GM18520 (cell line): ENCODE data around the gene TBP.
"Not testable (repeated sequence)": the region's sequence is repeated elsewhere in the genome, so short reads cannot be mapped to it uniquely, and the experiment has no call there.

Experiments
- ATAC-seq: cut with Tn5 transposase; IDR thresholded peaks from one replicate; pipeline ENCODE4 v1.9.1; 2021; ENCODE audit not compliant: unreplicated experiment

TBP gene

DNA sequence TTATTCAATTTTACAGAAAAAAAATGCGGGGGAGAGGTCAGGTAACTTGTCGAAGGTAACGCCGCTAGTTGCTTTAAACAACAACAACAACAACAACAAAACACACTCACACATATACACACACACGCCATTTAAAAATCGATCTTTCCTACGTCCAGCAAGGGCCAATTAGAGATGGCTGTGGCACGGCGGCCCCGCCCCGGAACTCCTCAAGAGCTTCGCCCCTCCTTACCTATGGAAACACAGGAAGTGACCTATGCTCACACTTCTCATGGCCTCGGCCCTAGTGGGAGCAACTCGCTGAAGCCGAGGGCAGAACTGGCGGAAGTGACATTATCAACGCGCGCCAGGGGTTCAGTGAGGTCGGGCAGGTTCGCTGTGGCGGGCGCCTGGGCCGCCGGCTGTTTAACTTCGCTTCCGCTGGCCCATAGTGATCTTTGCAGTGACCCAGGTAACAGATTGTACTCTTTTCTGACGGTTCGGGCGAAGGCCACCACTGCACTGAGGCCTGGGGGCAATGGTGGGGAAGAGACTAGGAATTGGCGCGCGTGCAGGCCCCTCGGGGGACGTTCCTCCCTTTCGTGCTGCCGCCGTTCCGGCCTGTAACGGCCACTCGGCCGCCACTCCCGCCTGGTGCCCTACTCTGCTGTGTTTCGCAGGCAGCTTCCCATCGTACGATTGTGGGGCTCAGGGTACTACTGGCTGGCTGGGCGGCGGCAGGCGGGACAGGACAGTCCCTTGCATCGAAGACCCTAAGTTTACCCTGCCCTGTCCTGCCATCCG, at the start of gene TBP:
Gene TBP, plus strand, starts transcription at position 357 of the 783 bp plus-strand sequence. CDS start 2,661 bp downstream, outside the sequence.
- peak; percentile 94 for ATAC-seq

- no peak for ATAC-seq
These were observed 49.7 kb upstream of the TBP start for GRCh38 chr6:170504479-170504878.

DNA sequence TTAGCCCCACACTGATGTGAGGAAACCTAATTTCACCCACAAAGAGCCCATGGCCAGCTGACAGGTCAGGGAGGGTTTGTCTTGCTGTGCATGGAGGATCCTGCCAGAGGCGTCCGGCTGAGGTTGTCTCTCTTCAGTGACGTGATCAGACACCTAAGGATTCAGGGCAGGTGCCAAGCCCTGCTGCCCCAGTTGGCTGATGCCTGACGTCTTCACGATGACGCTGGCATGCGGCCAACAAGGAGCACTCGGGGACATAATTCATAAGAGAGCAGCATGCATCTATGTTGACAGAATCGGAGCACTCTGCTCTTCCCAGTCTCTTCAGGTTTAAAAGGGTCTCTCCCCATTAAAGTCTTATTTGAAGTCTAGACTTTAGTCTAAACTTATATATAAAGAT, 48.9 kb upstream of the TBP start:
- no peak for ATAC-seq

DNA sequence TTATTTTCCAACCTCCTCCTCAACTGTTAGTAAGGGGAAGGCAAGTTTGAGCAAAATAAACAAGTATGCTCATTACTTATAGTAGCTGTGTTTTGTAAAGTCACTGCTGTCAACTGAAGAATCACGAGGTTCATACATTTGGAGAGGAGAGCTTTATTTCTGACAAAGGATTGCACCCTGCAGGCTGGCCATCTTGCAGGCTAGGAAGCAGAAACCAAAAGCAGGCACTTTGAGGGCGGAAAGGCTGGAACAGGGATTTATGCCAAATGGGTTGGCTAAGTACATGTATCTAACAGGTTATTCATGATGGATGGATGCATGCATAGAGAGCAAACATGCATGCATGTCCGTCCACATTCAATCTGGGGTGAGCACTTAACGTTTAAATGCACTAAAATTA, 47.7 kb upstream of the TBP start:
- no peak for ATAC-seq

DNA sequence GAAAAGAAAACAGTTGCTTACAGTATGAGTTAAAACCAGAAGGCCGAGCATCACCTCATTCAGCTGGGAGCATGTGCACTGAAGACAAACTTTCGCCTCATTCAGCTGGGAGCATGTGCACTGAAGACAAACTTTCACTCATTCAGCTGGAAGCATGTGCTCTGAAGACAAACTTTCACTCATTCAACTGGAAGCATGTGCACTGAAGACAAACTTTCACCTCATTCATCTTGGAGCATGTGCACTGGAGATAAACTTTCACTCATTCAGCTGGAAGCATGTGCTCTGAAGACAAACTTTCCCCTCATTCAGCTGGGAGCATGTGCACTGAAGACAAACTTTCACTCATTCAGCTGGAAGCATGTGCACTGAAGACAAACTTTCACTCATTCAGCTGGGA, 46.4 kb upstream of the TBP start:
- ATAC-seq, result not testable (repeated sequence)

DNA sequence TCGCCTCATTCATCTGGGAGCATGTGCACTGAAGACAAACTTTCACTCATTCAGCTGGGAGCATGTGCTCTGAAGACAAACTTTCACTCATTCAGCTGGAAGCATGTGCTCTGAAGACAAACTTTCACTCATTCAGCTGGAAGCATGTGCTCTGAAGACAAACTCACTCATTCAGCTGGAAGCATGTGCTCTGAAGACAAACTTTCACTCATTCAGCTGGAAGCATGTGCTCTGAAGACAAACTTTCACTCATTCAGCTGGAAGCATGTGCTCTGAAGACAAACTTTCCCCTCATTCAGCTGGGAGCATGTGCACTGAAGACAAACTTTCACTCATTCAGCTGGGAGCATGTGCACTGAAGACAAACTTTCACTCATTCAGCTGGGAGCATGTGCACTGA, 45.9 kb upstream of the TBP start:
- not testable (repeated sequence) for ATAC-seq

- ATAC-seq, result not testable (repeated sequence)
These were observed 45.1 kb upstream of the TBP start for GRCh38 chr6:170508892-170509722.

- ATAC-seq, result no peak
These were observed 44.5 kb upstream of the TBP start for GRCh38 chr6:170509723-170510018.

DNA sequence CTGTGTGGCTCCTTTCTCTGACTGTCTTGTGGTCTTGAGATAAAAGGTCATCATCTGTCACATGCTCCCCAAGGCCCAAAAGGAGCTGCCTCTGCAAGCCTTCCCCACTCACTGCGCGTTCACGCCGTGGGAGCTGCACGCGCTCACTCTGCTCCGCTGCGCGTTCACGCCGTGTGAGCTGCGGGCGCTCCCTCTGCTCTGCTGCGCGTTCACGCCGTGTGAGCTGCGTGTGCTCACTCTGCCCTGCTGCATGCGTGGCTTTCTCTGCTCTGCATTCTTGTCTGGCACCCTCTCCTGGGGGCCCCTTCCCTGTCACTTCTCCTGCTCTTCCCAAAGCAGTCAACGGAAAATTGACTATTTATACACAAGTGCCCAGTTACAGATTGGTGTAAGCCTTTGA, 43.5 kb upstream of the TBP start:
- ATAC-seq, result no peak

DNA sequence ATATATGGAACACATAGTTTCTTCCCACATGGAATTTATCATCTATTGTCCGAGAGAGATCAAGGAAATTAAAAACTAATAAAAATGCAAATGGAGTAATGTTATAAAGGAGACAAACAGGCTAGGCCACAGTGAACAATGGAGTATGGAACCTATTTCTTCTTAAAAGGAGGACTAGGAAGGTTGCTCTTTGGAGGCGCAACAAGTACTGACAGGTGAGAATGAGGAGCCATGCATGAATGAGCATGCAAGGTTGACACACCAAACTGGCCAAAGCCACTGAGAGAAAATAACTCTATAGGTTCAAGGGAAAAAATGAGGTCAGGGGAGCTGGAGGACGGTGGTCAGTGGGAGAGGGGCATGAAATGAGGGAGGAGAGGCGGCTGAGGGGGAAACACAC, 41.9 kb upstream of the TBP start:
- ATAC-seq, result no peak

- no peak for ATAC-seq
These were observed 39.3 kb upstream of the TBP start for GRCh38 chr6:170514908-170515307.

DNA sequence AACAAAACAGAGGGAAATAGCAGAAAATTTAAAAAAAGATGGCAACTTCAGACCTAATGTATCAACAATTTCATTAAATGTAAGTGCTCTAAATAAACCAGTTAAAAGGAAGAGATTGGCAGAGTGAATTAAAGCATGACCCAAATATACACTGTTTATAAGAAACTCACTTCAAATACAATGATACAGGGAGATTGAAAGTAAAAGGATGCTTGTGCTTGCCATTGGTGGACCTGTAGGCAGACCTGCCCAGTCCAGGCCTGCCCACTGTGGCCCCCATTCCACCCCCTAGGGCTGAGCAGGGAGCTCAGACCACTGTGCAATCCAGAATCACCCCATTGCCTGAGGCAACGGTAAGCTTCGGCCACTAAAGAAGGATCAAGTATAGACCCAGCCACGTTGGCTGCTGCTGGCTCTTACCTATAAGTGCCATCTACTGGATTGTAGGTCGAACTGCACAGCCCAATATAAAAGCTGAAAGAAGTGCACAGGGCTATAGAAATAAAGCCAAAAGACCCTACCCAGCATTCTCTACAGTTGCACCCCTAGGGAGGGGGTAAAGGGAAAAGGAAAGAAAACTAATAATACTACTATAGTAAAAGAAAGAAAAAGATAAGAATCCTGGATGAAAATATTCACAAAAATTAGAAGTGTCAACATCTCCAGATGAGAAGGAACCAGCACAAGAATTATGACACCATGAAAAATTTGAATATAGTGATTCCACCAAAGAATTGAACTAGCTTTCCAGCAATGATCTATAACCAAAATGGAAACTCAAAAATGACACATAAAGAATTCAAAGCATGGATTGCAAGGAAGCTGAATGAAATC, 37.2 kb upstream of the TBP start:
- peak; percentile 74 for ATAC-seq

DNA sequence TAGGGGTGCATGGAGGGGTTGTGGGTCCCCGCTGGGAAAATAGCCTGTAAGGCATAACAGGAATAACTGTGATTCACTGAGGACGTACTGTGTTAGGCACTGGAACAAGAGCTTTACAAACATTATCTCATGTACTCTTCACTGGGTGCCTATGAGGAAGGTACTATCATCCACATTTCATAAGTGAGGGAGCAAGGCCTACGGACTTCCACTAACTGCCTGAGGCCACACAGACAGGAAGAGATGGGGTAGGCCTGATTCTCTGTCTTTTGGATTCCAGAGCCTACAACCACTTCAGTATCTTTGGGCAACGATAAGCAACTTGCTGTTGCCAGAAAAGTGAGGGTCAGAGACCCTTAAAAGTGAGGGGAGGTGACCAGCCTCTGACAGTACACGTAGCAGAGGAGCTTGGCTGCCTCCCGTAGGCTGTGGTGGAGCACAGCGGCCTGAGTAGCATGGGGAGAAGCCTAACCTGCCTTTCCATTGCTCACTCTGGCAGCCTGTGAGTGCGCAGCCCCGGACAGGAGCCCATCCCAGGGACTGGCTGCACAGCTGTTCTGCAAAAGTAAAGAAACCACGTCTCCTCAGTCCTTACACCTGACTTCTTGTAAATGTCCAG, 31.5 kb upstream of the TBP start:
- no peak for ATAC-seq

DNA sequence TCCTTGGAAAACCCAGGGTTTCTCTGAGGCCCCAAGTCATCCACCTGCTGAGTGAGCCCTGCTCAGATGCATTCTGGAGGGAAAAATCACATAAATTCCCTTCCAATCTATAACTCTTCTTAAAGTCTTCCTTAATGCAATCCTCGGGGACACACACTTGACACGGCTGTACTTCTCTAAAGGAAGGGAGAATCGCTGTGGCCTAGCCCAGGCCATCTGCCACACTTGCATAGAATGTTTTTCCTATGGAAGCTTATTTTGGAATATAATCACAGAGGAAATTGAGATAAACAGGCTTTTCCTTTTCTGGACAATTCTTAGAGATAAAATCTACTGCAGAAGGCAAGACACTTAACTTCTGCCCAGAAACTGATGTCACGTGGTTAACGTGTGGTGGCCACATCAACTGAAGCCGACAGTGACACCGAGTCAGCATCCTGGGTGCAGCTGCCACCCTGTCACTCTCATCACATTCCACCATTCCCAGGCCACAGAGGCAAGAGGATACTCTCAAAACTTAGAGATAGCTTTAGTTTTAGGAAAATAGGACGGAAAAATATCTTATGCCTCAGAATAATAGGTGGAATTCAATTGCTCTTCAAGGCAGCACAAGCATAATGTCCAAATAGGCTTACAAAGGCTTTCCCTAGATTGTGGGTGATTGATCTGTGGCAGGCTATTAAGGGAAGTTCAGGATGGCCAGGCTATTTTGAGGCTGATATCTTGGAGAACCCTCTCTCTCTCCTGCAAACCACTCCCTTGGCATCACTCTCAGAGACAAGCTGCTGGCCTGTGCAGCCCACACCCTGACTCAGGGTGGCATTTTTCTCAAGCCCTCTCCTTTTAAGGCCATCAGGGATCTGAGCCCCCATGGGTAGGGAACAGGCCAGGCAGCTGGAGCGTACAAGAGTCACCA, 30.7 kb upstream of the TBP start:
- no peak for ATAC-seq

DNA sequence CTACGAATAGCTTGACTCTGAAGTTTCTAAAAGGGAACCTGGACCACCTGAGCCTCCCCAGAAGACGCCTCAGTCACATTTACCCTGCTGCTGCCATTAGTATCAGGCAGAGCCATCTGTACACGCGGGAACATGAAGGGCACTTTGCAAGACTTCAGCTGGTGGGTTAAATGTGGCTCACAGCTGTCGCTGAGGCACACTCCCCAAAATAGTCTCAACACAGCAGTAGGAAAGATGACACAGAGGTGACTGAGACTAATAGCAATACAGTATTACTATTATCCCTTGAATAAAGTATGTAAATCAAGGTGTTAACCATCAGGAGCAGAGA, 30.0 kb upstream of the TBP start:
- no peak for ATAC-seq

DNA sequence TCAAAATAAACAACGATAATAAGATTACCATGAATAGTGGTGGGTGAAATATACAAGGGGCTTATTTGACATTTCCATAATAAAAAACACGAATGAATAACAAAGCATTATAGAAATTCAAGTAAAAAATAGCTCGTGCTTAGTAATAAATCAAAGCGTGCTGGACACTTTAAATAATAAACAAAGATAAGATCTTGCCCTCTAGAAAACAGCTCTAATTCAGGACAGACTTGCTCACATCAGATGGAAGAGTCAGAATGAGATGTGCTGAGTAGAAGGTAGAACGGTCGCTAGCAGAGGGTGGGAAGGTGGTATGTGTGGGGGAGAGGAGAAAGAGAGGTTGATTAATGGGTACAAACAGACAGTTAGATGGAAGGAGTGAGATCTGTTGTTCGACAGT, 28.4 kb upstream of the TBP start:
- ATAC-seq, result no peak

DNA sequence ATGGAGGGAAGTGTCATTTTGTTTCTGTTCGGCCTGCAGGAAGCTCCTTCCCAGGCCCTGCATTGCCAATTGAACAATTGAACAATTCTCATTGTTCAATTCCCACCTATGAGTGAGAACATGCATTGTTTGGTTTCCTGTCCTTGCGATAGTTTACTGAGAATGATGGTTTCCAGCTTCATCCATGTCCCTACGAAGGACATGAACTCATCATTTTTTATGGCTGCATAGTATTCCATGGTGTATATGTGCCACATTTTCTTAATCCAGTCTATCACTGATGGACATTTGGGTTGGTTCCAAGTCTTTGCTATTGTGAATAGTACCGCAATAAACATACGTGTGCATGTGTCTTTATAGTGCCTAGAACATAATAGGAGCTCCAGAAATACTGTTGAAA, 26.2 kb upstream of the TBP start:
- not testable (repeated sequence) for ATAC-seq

DNA sequence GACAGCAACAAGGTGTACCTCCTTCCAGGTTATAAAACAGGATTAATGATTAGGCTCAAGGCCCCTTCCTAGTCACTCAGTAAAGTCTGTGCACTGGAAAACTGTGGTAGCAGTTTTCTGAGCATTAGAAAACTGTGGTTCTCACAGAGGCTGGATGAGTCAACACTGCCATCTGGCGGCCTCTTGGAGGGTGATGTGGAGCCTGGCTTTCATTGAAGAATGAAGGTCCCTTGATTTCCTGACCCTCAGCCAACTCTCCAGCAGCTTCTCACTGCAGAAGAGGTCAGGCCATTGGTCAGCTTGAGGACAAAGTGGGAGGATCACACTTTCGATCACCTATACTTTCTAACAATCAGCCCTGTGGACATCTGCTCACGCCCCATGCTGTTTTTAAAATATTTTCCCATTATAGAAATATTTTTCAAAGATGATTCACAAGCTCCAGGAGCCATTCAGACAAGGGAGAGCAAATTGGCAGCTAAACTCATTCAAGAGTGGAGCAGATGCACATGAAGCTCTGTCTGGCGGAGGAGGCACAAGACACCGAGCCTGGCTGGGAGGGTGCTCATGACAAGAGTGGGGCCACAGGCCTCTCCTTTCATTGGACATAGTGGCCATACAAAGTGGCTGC, 24.2 kb upstream of the TBP start:
- peak; percentile 40 for ATAC-seq

- ATAC-seq, result no peak
These were observed 21.2 kb upstream of the TBP start for GRCh38 chr6:170532867-170533488.
